HUES48 (cell line): ENCODE results near the gene PDZD8.

Source experiments
- H3K27ac ChIP-seq: one replicate; pipeline ENCODE4 v1.7.0; 2013; ENCODE audit warnings: low read depth, low read length, inconsistent platforms
- H3K27me3 ChIP-seq: 2 replicates; pipeline ENCODE4 v1.6.1; 2013; ENCODE audit warnings: mild to moderate bottlenecking, low read length; ENCODE audit not compliant: control insufficient read depth, insufficient read depth
- H3K36me3 ChIP-seq: 2 replicates; pipeline ENCODE4 v1.6.1; 2013; ENCODE audit warnings: low read length; ENCODE audit not compliant: control insufficient read depth, insufficient read depth
- H3K4me1 ChIP-seq: 2 replicates; pipeline ENCODE4 v1.6.1; 2013; ENCODE audit warnings: mild to moderate bottlenecking, low read length; ENCODE audit not compliant: control insufficient read depth, insufficient read depth
- H3K4me3 ChIP-seq: 2 replicates; pipeline ENCODE4 v1.5.1; 2013; ENCODE audit warnings: mild to moderate bottlenecking, low read depth, low read length
- H3K9ac ChIP-seq: 2 replicates; pipeline ENCODE4 v1.6.1; 2013; ENCODE audit warnings: mild to moderate bottlenecking, low read depth, low read length, moderate library complexity
- H3K9me3 ChIP-seq: 2 replicates; pipeline ENCODE4 v1.6.1; 2013; ENCODE audit warnings: low read length; ENCODE audit not compliant: control insufficient read depth, insufficient read depth

PDZD8 gene

GRCh38 chr10:117390420-117390819, 15.2 kb upstream of the PDZD8 start:
- H3K27ac ChIP-seq, result no peak overlapping the region

GRCh38 chr10:117386805-117387204, 11.6 kb upstream of the PDZD8 start:
- H3K36me3 ChIP-seq, result no peaks in the 10 kb centered on the region
- no peak overlapping the region for H3K27ac ChIP-seq
- H3K27me3 ChIP-seq, result no peaks in the 10 kb centered on the region; the same call in 1 of the 2 replicates
- no peak overlapping the region for H3K9ac ChIP-seq
- no peaks in the 10 kb centered on the region for H3K4me1 ChIP-seq
- no peaks in the 10 kb centered on the region for H3K9me3 ChIP-seq
- no peak overlapping the region for H3K4me3 ChIP-seq

More at GRCh38 chr10:117390420-117390819, 15.2 kb upstream of the PDZD8 start:
- Histone ChIP-seq H3K9ac (no peak overlapping the region), H3K36me3 (no peaks in the 10 kb centered on the region), H3K9me3 (no peaks in the 10 kb centered on the region), H3K27me3 (no peaks in the 10 kb centered on the region; the same call in 1 of the 2 replicates), H3K4me1 (no peaks in the 10 kb centered on the region), H3K4me3 (no peak overlapping the region)

- Histone ChIP-seq H3K9me3 (no peaks in the 10 kb centered on the region), H3K36me3 (no peaks in the 10 kb centered on the region), H3K27ac (no peak overlapping the region), H3K27me3 (peaks cover 12% of the 10 kb centered on the region), H3K9ac (no peak overlapping the region), H3K4me1 (peaks cover 6% of the 10 kb centered on the region), H3K4me3 (no peak overlapping the region)
Measured at GRCh38 chr10:117382861-117383260, 7.6 kb upstream of the PDZD8 start.

GRCh38 chr10:117374506-117375359, 507 bp downstream of the PDZD8 start:
- H3K9ac ChIP-seq, result peak overlapping the region; percentile 18; the same call in 1 of the 2 replicates
- H3K4me3 ChIP-seq, result peak overlapping the region; percentile 78
- H3K4me1 ChIP-seq, result peaks cover 21% of the 10 kb centered on the region
- H3K27me3 ChIP-seq, result peaks cover 22% of the 10 kb centered on the region
- no peaks in the 10 kb centered on the region for H3K9me3 ChIP-seq
- H3K27ac ChIP-seq, result peak overlapping the region; percentile 73
- no peaks in the 10 kb centered on the region for H3K36me3 ChIP-seq

- no peak overlapping the region for H3K27ac ChIP-seq
- no peaks in the 10 kb centered on the region for H3K36me3 ChIP-seq
- peak overlapping the region; percentile 18; the same call in 1 of the 2 replicates for H3K9ac ChIP-seq
- peak overlapping the region; percentile 78 for H3K4me3 ChIP-seq
- peaks cover 21% of the 10 kb centered on the region for H3K27me3 ChIP-seq
- H3K4me1 ChIP-seq, result peaks cover 21% of the 10 kb centered on the region
- H3K9me3 ChIP-seq, result no peaks in the 10 kb centered on the region
Measured at GRCh38 chr10:117373823-117374505, 1.3 kb downstream of the PDZD8 start.

GRCh38 chr10:117370205-117370604, 5.0 kb downstream of the PDZD8 start:
- no peaks in the 10 kb centered on the region for H3K9me3 ChIP-seq
- peaks cover 15% of the 10 kb centered on the region for H3K4me1 ChIP-seq
- H3K4me3 ChIP-seq, result no peak overlapping the region
- no peak overlapping the region for H3K27ac ChIP-seq
- no peak overlapping the region for H3K9ac ChIP-seq
- H3K36me3 ChIP-seq, result no peaks in the 10 kb centered on the region
- H3K27me3 ChIP-seq, result no peaks in the 10 kb centered on the region

GRCh38 chr10:117367718-117368117, 7.5 kb downstream of the PDZD8 start:
- no peak overlapping the region for H3K4me3 ChIP-seq
- no peak overlapping the region for H3K9ac ChIP-seq

GRCh38 chr10:117366741-117367140, 8.5 kb downstream of the PDZD8 start:
- H3K27ac ChIP-seq, result no peak overlapping the region
- H3K36me3 ChIP-seq, result no peaks in the 10 kb centered on the region
- H3K4me3 ChIP-seq, result no peak overlapping the region
- no peaks in the 10 kb centered on the region for H3K9me3 ChIP-seq
- no peaks in the 10 kb centered on the region for H3K27me3 ChIP-seq
- H3K4me1 ChIP-seq, result peaks cover 16% of the 10 kb centered on the region
- no peak overlapping the region for H3K9ac ChIP-seq

More at GRCh38 chr10:117367718-117368117, 7.5 kb downstream of the PDZD8 start:
- Histone ChIP-seq H3K27ac (no peak overlapping the region), H3K27me3 (no peaks in the 10 kb centered on the region), H3K9me3 (no peaks in the 10 kb centered on the region), H3K36me3 (no peaks in the 10 kb centered on the region), H3K4me1 (peaks cover 25% of the 10 kb centered on the region)

GRCh38 chr10:117365612-117366011, 9.6 kb downstream of the PDZD8 start:
- Histone ChIP-seq H3K4me1 (peaks cover 17% of the 10 kb centered on the region), H3K36me3 (no peaks in the 10 kb centered on the region), H3K27me3 (no peaks in the 10 kb centered on the region), H3K9me3 (no peaks in the 10 kb centered on the region), H3K4me3 (no peak overlapping the region), H3K27ac (no peak overlapping the region), H3K9ac (no peak overlapping the region)

- no peak overlapping the region for H3K4me3 ChIP-seq
- H3K27ac ChIP-seq, result no peak overlapping the region
- H3K9ac ChIP-seq, result no peak overlapping the region
- peaks cover 20% of the 10 kb centered on the region for H3K4me1 ChIP-seq
- no peaks in the 10 kb centered on the region for H3K27me3 ChIP-seq
- no peaks in the 10 kb centered on the region for H3K9me3 ChIP-seq
- H3K36me3 ChIP-seq, result no peaks in the 10 kb centered on the region
Measured at GRCh38 chr10:117364110-117364960, 10.9 kb downstream of the PDZD8 start.
